OCI-LY3 (cell line): Measurements from ENCODE around the gene NINL.

Source experiments
- H2AFZ ChIP-seq: fragments of 200-600, 300-600 bp; shearing (Covaris generic); 2 replicates; pipeline ENCODE4 v1.6.0; 2014; ENCODE audit warnings: antibody characterized with exemption, low read depth, low read length
- H3K27ac ChIP-seq: fragments of 200-600, 300-600 bp; sonication (generic); 2 replicates; pipeline ENCODE4 v1.5.1; 2014; ENCODE audit warnings: mild to moderate bottlenecking, low read length, moderate library complexity, mixed read lengths
- H3K27me3 ChIP-seq: fragments of 200-600, 300-600 bp; sonication (generic); 2 replicates; pipeline ENCODE4 v1.6.1; 2014; ENCODE audit warnings: low read depth, low read length, mixed read lengths
- H3K36me3 ChIP-seq: fragments of 200-600, 300-600 bp; sonication (generic); replicated peaks from 2 replicates; pipeline ENCODE3; 2014; ENCODE audit warnings: low read depth, low read length, mixed read lengths
- H3K4me1 ChIP-seq: fragments of 300-600, 200-600 bp; sonication (generic); 2 replicates; pipeline ENCODE4 v1.6.1; 2014; ENCODE audit warnings: low read length, mixed read lengths
- H3K4me2 ChIP-seq: fragments of 200-600, 300-600 bp; sonication (generic); 2 replicates; pipeline ENCODE4 v1.6.1; 2014; ENCODE audit warnings: low read length, mixed read lengths
- H3K4me3 ChIP-seq: fragments of 300-600, 200-600 bp; sonication (generic); 2 replicates; pipeline ENCODE4 v1.5.1; 2014; ENCODE audit warnings: antibody characterized with exemption, mild to moderate bottlenecking, low read length, moderate library complexity
- H3K79me2 ChIP-seq: fragments of 300-600, 200-600 bp; shearing (Covaris generic); 2 replicates; pipeline ENCODE4 v1.6.1; 2014; ENCODE audit warnings: mild to moderate bottlenecking, low read length, mixed read lengths
- H3K9ac ChIP-seq: fragments of 300-600, 200-600 bp; shearing (Covaris generic); 2 replicates; pipeline ENCODE4 v1.6.0; 2014; ENCODE audit warnings: mild to moderate bottlenecking, low read length, moderate library complexity
- H3K9me3 ChIP-seq: fragments of 200-600, 300-600 bp; shearing (Covaris generic); 2 replicates; pipeline ENCODE4 v1.6.1; 2014; ENCODE audit warnings: low read length, mixed read lengths; ENCODE audit not compliant: insufficient read depth
- H4K20me1 ChIP-seq: fragments of 200-600, 300-600 bp; sonication (generic); 2 replicates; pipeline ENCODE4 v1.6.1; 2016; ENCODE audit warnings: low read length, mixed read lengths; ENCODE audit not compliant: insufficient read depth
- CTCF ChIP-seq: fragments of 200-600, 300-600 bp; sonication (generic); IDR thresholded peaks from 2 replicates; pipeline ENCODE4 v1.5.1; 2014; ENCODE audit warnings: antibody characterized with exemption, low read length, low read depth
- EZH2phosphoT487 ChIP-seq: fragments of 200-600 bp; shearing (Covaris generic); IDR thresholded peaks from 2 replicates; pipeline ENCODE4 v1.6.1; 2018; ENCODE audit warnings: antibody characterized with exemption, mixed run types, low read depth

NINL gene

DNA sequence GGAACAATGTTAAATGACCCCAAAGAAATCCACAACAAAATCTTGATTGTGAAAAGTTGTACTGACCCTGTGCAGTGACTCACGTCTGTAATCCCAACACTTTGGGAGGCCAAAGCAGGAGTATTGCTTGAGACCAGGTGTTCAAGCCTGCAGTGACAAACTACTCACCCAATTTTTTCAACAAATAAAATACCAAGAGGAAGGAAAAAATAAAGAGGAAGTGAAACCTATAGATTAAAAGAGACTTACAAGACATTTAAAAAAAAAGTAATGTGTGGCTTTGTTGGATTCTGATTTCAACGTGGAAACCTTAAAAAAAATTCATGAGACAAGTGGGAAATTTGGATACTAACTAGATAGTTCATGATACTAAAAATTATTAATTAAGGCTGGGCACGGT lies 146.0 kb downstream of the NINL start:
- Histone ChIP-seq H2AFZ (no peak overlapping the region), H3K4me3 (no peak overlapping the region), H4K20me1 (no peaks in the 10 kb centered on the region; the same call in 1 of the 2 replicates), H3K4me1 (peaks cover 12% of the 10 kb centered on the region), H3K27ac (no peak overlapping the region), H3K36me3 (peaks cover 50% of the 10 kb centered on the region), H3K79me2 (no peaks in the 10 kb centered on the region; the same call in 1 of the 2 replicates), H3K4me2 (peak overlapping the region; percentile 21; the same call in 1 of the 2 replicates), H3K9me3 (no peaks in the 10 kb centered on the region), H3K27me3 (no peaks in the 10 kb centered on the region), H3K9ac (no peak overlapping the region)
- no peak for TF ChIP-seq CTCF
- no peak for TF ChIP-seq EZH2phosphoT487

- H3K9me3 ChIP-seq = no peaks in the 10 kb centered on the region
- H3K79me2 ChIP-seq = no peaks in the 10 kb centered on the region; the same call in 1 of the 2 replicates
- peaks cover 12% of the 10 kb centered on the region for H3K4me1 ChIP-seq
- no peak overlapping the region for H2AFZ ChIP-seq
- TF ChIP-seq EZH2phosphoT487 = no peak
- TF ChIP-seq CTCF = no peak
- no peak overlapping the region for H3K4me3 ChIP-seq
- no peaks in the 10 kb centered on the region for H3K27me3 ChIP-seq
- no peak overlapping the region for H3K27ac ChIP-seq
- no peak overlapping the region for H3K9ac ChIP-seq
- no peaks in the 10 kb centered on the region; the same call in 1 of the 2 replicates for H4K20me1 ChIP-seq
- peaks cover 56% of the 10 kb centered on the region for H3K36me3 ChIP-seq
- no peak overlapping the region for H3K4me2 ChIP-seq
Observed at GRCh38 chr20:25437153-25437581, 148.2 kb downstream of the NINL start.

GRCh38 chr20:25424536-25424935 lies 160.8 kb downstream of the NINL start:
- no peaks in the 10 kb centered on the region for H3K27me3 ChIP-seq
- no peak overlapping the region for H2AFZ ChIP-seq
- H3K4me1 ChIP-seq = no peaks in the 10 kb centered on the region
- TF ChIP-seq EZH2phosphoT487 (no peak), CTCF (no peak)
- H3K9me3 ChIP-seq = no peaks in the 10 kb centered on the region
- H3K9ac ChIP-seq = no peak overlapping the region
- peaks cover 49% of the 10 kb centered on the region for H3K36me3 ChIP-seq
- no peak overlapping the region for H3K27ac ChIP-seq
- H4K20me1 ChIP-seq = no peaks in the 10 kb centered on the region
- no peaks in the 10 kb centered on the region for H3K79me2 ChIP-seq
- no peak overlapping the region for H3K4me2 ChIP-seq
- H3K4me3 ChIP-seq = no peak overlapping the region

DNA sequence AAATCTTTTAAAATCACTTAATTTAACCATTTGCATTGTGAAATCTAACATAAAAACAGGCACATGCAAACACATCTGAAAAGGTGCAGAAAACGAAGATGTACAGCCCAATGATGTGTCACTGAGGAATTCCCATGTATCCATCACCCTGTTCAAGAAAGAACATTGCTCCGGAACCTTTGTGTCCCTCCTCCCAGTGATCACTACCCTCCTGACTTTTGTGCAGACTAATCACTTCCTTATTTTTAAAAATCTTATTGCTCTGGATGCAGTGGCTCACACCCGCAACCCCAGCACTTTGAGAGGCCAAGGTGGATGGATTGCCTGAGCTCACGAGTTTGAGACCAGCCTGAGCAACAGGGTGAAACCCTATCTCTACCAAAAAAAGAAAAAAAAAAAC lies 163.3 kb downstream of the NINL start:
- Histone ChIP-seq H3K79me2 (no peaks in the 10 kb centered on the region), H3K4me2 (no peak overlapping the region), H3K4me1 (no peaks in the 10 kb centered on the region), H3K36me3 (peaks cover 52% of the 10 kb centered on the region), H3K4me3 (no peak overlapping the region), H3K27ac (no peak overlapping the region), H3K27me3 (no peaks in the 10 kb centered on the region), H3K9ac (no peak overlapping the region), H2AFZ (no peak overlapping the region), H4K20me1 (no peaks in the 10 kb centered on the region), H3K9me3 (no peaks in the 10 kb centered on the region)
- TF ChIP-seq CTCF (no peak), EZH2phosphoT487 (no peak)
